Lung (tissue), 12 donors: ENCODE measurements around the gene RPL13. TPM values are rescaled to one million over a fixed set of nuclear protein-coding genes. Genes with fewer than 3 reads are reported as not detected.

Experiments used
- ATAC-seq: fragments of 200-7000 bp; cut with Tn5 transposase; one replicate; pipeline ENCODE4 v1.9.1; 2020; ENCODE audit warnings: moderate number of reproducible peaks; ENCODE audit not compliant: insufficient read depth, low FRiP score
- DNase-seq, 3 donors: peaks; one replicate each; pipeline ENCODE4 v3.0.0-alpha.2; 2013 to 2017
- H3K27ac ChIP-seq, 2 donors: one replicate each; pipeline ENCODE4 v1.5.1; 2013; ENCODE audit warnings: mild to moderate bottlenecking in 2 of 2, moderate library complexity in 2 of 2, control low read depth in 1 of 2, inconsistent platforms in 1 of 2, low read depth in 1 of 2, low read length in 1 of 2
- H3K27me3 ChIP-seq, 3 donors: one replicate each; pipeline ENCODE4 v1.5.1; 2013; ENCODE audit warnings: low read length in 2 of 3; ENCODE audit not compliant: control insufficient read depth in 3 of 3, insufficient read depth in 3 of 3
- H3K36me3 ChIP-seq, 4 donors: one replicate each; pipeline ENCODE4 v1.5.1; 2013; ENCODE audit warnings: low read length in 4 of 4, mild to moderate bottlenecking in 1 of 4, moderate library complexity in 1 of 4; ENCODE audit not compliant: control insufficient read depth in 4 of 4, insufficient read depth in 4 of 4
- H3K4me1 ChIP-seq, 5 donors: one replicate each; pipeline ENCODE4 v1.5.1; 2013; ENCODE audit warnings: low read length in 5 of 5, mild to moderate bottlenecking in 2 of 5, moderate library complexity in 1 of 5; ENCODE audit not compliant: control insufficient read depth in 5 of 5, insufficient read depth in 5 of 5
- H3K4me3 ChIP-seq: one replicate; pipeline ENCODE4 v1.5.1; 2013; ENCODE audit warnings: mild to moderate bottlenecking, control low read depth, moderate library complexity
- H3K9ac ChIP-seq, 2 donors: one replicate each; pipeline ENCODE4 v1.5.1; 2013; ENCODE audit warnings: low read length in 2 of 2, control low read depth in 1 of 2; ENCODE audit not compliant: insufficient read depth in 1 of 2
- H3K9me3 ChIP-seq, 4 donors: one replicate each; pipeline ENCODE4 v1.5.1; 2013; ENCODE audit warnings: low read length in 3 of 4, mild to moderate bottlenecking in 1 of 4, moderate library complexity in 1 of 4; ENCODE audit not compliant: control insufficient read depth in 4 of 4, insufficient read depth in 3 of 4
- WGBS, 2 donors: extraction: QIAGEN DNeasy Blood & Tissue Kit; methylation state at CpG; one replicate each; pipeline ENCODE4 v1.1.7; 2013; 5-methylcytosine and 5-hydroxymethylcytosine counted together
- polyA plus RNA-seq, 2 donors: library from polyadenylated mRNA; stranded (reverse); fragments of 200-250 nt; gene quantifications; one replicate each; pipeline ENCODE4 v1.2.1, GENCODE V29; 2013
- total RNA-seq, 2 donors: library from RNA; depleted of rRNA in 1 of 2; stranded (reverse); fragments of >200 nt in 1 of 2; gene quantifications; one replicate each; pipeline ENCODE4 v1.2.1, GENCODE V29; 2014 to 2021
- TF ChIP-seq, protein P1 (sequence below): IDR thresholded peaks from 2 replicates; pipeline ENCODE4 v1.5.1; 2012; ENCODE audit warnings: mild to moderate bottlenecking; ENCODE audit errors: control extremely low read depth, extremely low read depth
- donor health status: control.
- donor health status: control.
- donor health status: Bipolar disorder and iron deficiency.
- donor health status: healthy.
- donor health status: DM: yes; HTN: yes; CAD: no.

RPL13 gene
- total and polyA plus RNA-seq, 4 donors: 1,905 to 7,821 (median 4,043) TPM

DNA sequence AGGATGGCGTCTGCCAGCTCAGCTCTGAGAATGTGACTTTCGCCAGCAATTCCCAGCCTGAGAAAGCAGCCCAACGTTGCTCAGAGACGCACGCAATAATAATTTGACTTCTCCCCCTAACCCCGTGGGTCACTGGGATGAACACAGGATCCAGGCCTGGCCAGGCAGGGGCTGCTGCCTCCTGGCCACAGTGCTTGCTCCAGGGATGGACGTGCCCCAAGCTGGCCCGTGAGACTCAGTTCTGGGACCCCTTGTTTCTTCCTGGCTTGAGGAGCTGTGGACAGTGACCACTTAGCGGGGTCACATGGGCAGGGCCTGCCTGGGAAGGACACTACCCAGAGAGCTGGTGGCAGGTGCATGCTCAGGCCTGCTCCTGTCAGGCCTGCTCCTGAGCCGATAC, 39.4 kb downstream of the RPL13 start:
- no peak for DNase-seq
- Histone ChIP-seq H3K4me3 (no peak overlapping the region), H3K9me3 (no peaks in the 10 kb centered on the region), H3K27me3 (peaks cover 0 to 8% (median 2%) of the 10 kb centered on the region in 3 donors), H3K9ac (no peak overlapping the region), H3K4me1 (peaks cover 0 to 9% (median 3%) of the 10 kb centered on the region in 5 donors), H3K36me3 (no peaks in the 10 kb centered on the region), H3K27ac (no peak overlapping the region)
- TF ChIP-seq, protein P1, sequence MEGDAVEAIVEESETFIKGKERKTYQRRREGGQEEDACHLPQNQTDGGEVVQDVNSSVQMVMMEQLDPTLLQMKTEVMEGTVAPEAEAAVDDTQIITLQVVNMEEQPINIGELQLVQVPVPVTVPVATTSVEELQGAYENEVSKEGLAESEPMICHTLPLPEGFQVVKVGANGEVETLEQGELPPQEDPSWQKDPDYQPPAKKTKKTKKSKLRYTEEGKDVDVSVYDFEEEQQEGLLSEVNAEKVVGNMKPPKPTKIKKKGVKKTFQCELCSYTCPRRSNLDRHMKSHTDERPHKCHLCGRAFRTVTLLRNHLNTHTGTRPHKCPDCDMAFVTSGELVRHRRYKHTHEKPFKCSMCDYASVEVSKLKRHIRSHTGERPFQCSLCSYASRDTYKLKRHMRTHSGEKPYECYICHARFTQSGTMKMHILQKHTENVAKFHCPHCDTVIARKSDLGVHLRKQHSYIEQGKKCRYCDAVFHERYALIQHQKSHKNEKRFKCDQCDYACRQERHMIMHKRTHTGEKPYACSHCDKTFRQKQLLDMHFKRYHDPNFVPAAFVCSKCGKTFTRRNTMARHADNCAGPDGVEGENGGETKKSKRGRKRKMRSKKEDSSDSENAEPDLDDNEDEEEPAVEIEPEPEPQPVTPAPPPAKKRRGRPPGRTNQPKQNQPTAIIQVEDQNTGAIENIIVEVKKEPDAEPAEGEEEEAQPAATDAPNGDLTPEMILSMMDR: no peak
- no peak for ATAC-seq
- WGBS, 2 donors: 86 to 96% methylated on average over 10 of the region's 10 CpGs

- ATAC-seq (no peak), DNase-seq (no peak)
- WGBS, 2 donors: 86 to 92% methylated on average over 12 of the region's 12 CpGs
- H3K27me3 ChIP-seq: peaks cover 0 to 8% (median 2%) of the 10 kb centered on the region in 3 donors
- H3K9me3 ChIP-seq: no peaks in the 10 kb centered on the region
- no peak overlapping the region for H3K9ac ChIP-seq
- no peak overlapping the region for H3K27ac ChIP-seq
- H3K4me3 ChIP-seq: no peak overlapping the region
- TF ChIP-seq, protein P1: no peak
- H3K4me1 ChIP-seq: peaks cover 0 to 9% (median 3%) of the 10 kb centered on the region in 5 donors
- no peaks in the 10 kb centered on the region for H3K36me3 ChIP-seq
Measured at GRCh38 chr16:89600427-89600826, 39.9 kb downstream of the RPL13 start.

- DNase-seq: no peak
Measured at GRCh38 chr16:89600956-89601355, 40.5 kb downstream of the RPL13 start.

More at GRCh38 chr16:89600956-89601355, 40.5 kb downstream of the RPL13 start:
- Histone ChIP-seq H3K9me3 (no peaks in the 10 kb centered on the region), H3K27ac (no peak overlapping the region), H3K27me3 (peaks cover 0 to 8% (median 2%) of the 10 kb centered on the region in 3 donors), H3K36me3 (no peaks in the 10 kb centered on the region), H3K4me3 (no peak overlapping the region), H3K9ac (no peak overlapping the region), H3K4me1 (peaks cover 0 to 9% (median 3%) of the 10 kb centered on the region in 5 donors)
- no peak for ATAC-seq
- TF ChIP-seq, protein P1: no peak
- WGBS, 2 donors: 79 to 91% methylated on average over 8 of the region's 8 CpGs
